ENCODE results near the gene WWC1.

Gene WWC1

GRCh38 chr5:168426007-168426863, 134.8 kb downstream of the WWC1 start:
- TF ChIP-seq POLR2A (IDR thresholded peaks at IDR 0.05; ENCODE audit: extremely low read depth, insufficient read length) (no peak), MAX (IDR thresholded peaks at IDR 0.05; ENCODE audit: low read depth, low read length) (no peak), CTCF (IDR thresholded peaks at IDR 0.05; ENCODE audit: low read depth, low read length) (no peak), MYC (IDR thresholded peaks at IDR 0.05; ENCODE audit: low read depth, low read length) (no peak)
- H3K4me3 ChIP-seq (ENCODE audit: low read depth, low read length) = no peak overlapping the region
- DNase-seq (ENCODE audit: low read depth) = no peak

GRCh38 chr5:168426864-168427172, 135.4 kb downstream of the WWC1 start:
- no peak for DNase-seq (ENCODE audit: low read depth)
- H3K4me3 ChIP-seq (ENCODE audit: low read depth, low read length) = no peak overlapping the region
- TF ChIP-seq CTCF (IDR thresholded peaks at IDR 0.05; ENCODE audit: low read depth, low read length) = no peak
- TF ChIP-seq MYC (IDR thresholded peaks at IDR 0.05; ENCODE audit: low read depth, low read length) = no peak
- TF ChIP-seq POLR2A (IDR thresholded peaks at IDR 0.05; ENCODE audit: extremely low read depth, insufficient read length) = no peak
- no peak for TF ChIP-seq MAX (IDR thresholded peaks at IDR 0.05; ENCODE audit: low read depth, low read length)

GRCh38 chr5:168427224-168427623, 135.8 kb downstream of the WWC1 start:
- TF ChIP-seq POLR2A (IDR thresholded peaks at IDR 0.05; ENCODE audit: extremely low read depth, insufficient read length) = no peak
- TF ChIP-seq MYC (IDR thresholded peaks at IDR 0.05; ENCODE audit: low read depth, low read length) = no peak
- no peak for TF ChIP-seq MAX (IDR thresholded peaks at IDR 0.05; ENCODE audit: low read depth, low read length)
- TF ChIP-seq CTCF (IDR thresholded peaks at IDR 0.05; ENCODE audit: low read depth, low read length) = no peak
- H3K4me3 ChIP-seq (ENCODE audit: low read depth, low read length) = no peak overlapping the region
- DNase-seq (ENCODE audit: low read depth) = no peak

GRCh38 chr5:168428552-168428951, 137.1 kb downstream of the WWC1 start:
- no peak overlapping the region for H3K4me3 ChIP-seq (ENCODE audit: low read depth, low read length)
- TF ChIP-seq MYC (IDR thresholded peaks at IDR 0.05; ENCODE audit: low read depth, low read length) (no peak), POLR2A (IDR thresholded peaks at IDR 0.05; ENCODE audit: extremely low read depth, insufficient read length) (no peak), CTCF (IDR thresholded peaks at IDR 0.05; ENCODE audit: low read depth, low read length) (no peak), MAX (IDR thresholded peaks at IDR 0.05; ENCODE audit: low read depth, low read length) (no peak)
- DNase-seq (ENCODE audit: low read depth) = no peak

- no peak overlapping the region for H3K4me3 ChIP-seq (ENCODE audit: low read depth, low read length)
- TF ChIP-seq POLR2A (IDR thresholded peaks at IDR 0.05; ENCODE audit: extremely low read depth, insufficient read length) (no peak), MAX (IDR thresholded peaks at IDR 0.05; ENCODE audit: low read depth, low read length) (no peak), MYC (IDR thresholded peaks at IDR 0.05; ENCODE audit: low read depth, low read length) (no peak), CTCF (IDR thresholded peaks at IDR 0.05; ENCODE audit: low read depth, low read length) (no peak)
- no peak for DNase-seq (ENCODE audit: low read depth)
These were observed 138.9 kb downstream of the WWC1 start for GRCh38 chr5:168430296-168430695.
